HEK293T (cell line): ENCODE results near the gene FGFR2.

Experiments used
- ARNT ChIP-seq: fragments of 450-650 bp; IDR thresholded peaks from 2 replicates; pipeline ENCODE4 v1.6.1; 2017; ENCODE audit warnings: mild to moderate bottlenecking
- BHLHE40 ChIP-seq: fragments of 450-650 bp; IDR thresholded peaks from 2 replicates; pipeline ENCODE4 v1.6.1; 2016; ENCODE audit warnings: mild to moderate bottlenecking, moderate library complexity, borderline replicate concordance
- ELF4 ChIP-seq: fragments of 450-650 bp; IDR thresholded peaks from 2 replicates; pipeline ENCODE4 v1.6.1; 2017; ENCODE audit warnings: antibody characterized with exemption
- FOXA1 ChIP-seq: fragments of 450-650 bp; IDR thresholded peaks from 2 replicates; pipeline ENCODE4 v1.6.1; 2016; ENCODE audit warnings: mild to moderate bottlenecking
- FOXK2 ChIP-seq: fragments of 450-650 bp; IDR thresholded peaks from 2 replicates; pipeline ENCODE4 v1.6.1; 2016; ENCODE audit warnings: mild to moderate bottlenecking
- HDGF ChIP-seq: fragments of 450-650 bp; IDR thresholded peaks from 2 replicates; pipeline ENCODE4 v1.6.1; 2017; ENCODE audit warnings: antibody characterized with exemption, borderline replicate concordance
- L3MBTL2 ChIP-seq: fragments of 450-650 bp; conservative IDR thresholded peaks from 2 replicates; pipeline ENCODE4 v1.6.1; 2016; ENCODE audit warnings: mild to moderate bottlenecking
- SP1 ChIP-seq: fragments of 450-650 bp; IDR thresholded peaks from 2 replicates; pipeline ENCODE4 v1.6.1; 2017
- SUZ12 ChIP-seq: fragments of 450-650 bp; IDR thresholded peaks from 2 replicates; pipeline ENCODE4 v1.6.1; 2016; ENCODE audit warnings: mild to moderate bottlenecking
- ZNF384 ChIP-seq: fragments of 450-650 bp; IDR thresholded peaks from 2 replicates; pipeline ENCODE4 v1.6.1; 2016
- TF ChIP-seq, protein P1 (sequence below): fragments of 450-650 bp; IDR thresholded peaks from 2 replicates; pipeline ENCODE4 v1.6.1; 2016

GRCh38 chr10:121524157-121524817 is 74.0 kb downstream of the FGFR2 start:
- TF ChIP-seq SUZ12 (no peak), HDGF (no peak), BHLHE40 (no peak), ARNT (no peak), SP1 (no peak), ZNF384 (no peak), FOXA1 (no peak), ELF4 (no peak), L3MBTL2 (no peak), FOXK2 (no peak)
- TF ChIP-seq, protein P1, sequence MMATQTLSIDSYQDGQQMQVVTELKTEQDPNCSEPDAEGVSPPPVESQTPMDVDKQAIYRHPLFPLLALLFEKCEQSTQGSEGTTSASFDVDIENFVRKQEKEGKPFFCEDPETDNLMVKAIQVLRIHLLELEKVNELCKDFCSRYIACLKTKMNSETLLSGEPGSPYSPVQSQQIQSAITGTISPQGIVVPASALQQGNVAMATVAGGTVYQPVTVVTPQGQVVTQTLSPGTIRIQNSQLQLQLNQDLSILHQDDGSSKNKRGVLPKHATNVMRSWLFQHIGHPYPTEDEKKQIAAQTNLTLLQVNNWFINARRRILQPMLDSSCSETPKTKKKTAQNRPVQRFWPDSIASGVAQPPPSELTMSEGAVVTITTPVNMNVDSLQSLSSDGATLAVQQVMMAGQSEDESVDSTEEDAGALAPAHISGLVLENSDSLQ, result no peak
